ENCODE measurements around the gene CRYAB.

- TF ChIP-seq EZH2 (IDR thresholded peaks at IDR 0.05) (no peak), CTCF (IDR thresholded peaks at IDR 0.05) (no peak)
These were observed 6.2 kb downstream of the CRYAB start for GRCh38 chr11:111905411-111905810.
